SKM-1 treated with dmso at 0.1 percent for 144 hours (cell line): ENCODE data around the gene TMEM240.
"Not testable (repeated sequence)": the region's sequence is repeated elsewhere in the genome, so short reads cannot be mapped to it uniquely, and the experiment has no call there.

Source experiments
- DNase-seq: peaks from one replicate; lab custom pipeline; 2025; ENCODE audit not compliant: unreplicated experiment; lab: John Stamatoyannopoulos, UW

TMEM240 gene

GRCh38 chr1:1540818-1541628 lies 599 bp upstream of the TMEM240 start:
- DNase-seq: no peak

- DNase-seq: no peak
Observed at GRCh38 chr1:1539310-1540089, 924 bp downstream of the TMEM240 start.

- no peak for DNase-seq
Observed at GRCh38 chr1:1538989-1539309, 1.5 kb downstream of the TMEM240 start.

GRCh38 chr1:1538334-1538733 lies 2.1 kb downstream of the TMEM240 start:
- DNase-seq: no peak

GRCh38 chr1:1537626-1538250 lies 2.7 kb downstream of the TMEM240 start:
- no peak for DNase-seq

GRCh38 chr1:1536938-1537546 lies 3.4 kb downstream of the TMEM240 start:
- no peak for DNase-seq

GRCh38 chr1:1536019-1536937 lies 4.1 kb downstream of the TMEM240 start:
- DNase-seq: no peak

GRCh38 chr1:1535201-1536018 lies 5.0 kb downstream of the TMEM240 start:
- DNase-seq: no peak

- DNase-seq: no peak
Observed at GRCh38 chr1:1534401-1535154, 5.8 kb downstream of the TMEM240 start.

GRCh38 chr1:1533894-1534291 lies 6.5 kb downstream of the TMEM240 start:
- not testable (repeated sequence) for DNase-seq

- not testable (repeated sequence) for DNase-seq
Observed at GRCh38 chr1:1533176-1533893, 7.1 kb downstream of the TMEM240 start.

GRCh38 chr1:1531947-1532346 lies 8.5 kb downstream of the TMEM240 start:
- DNase-seq: no peak

GRCh38 chr1:1529936-1530335 lies 10.5 kb downstream of the TMEM240 start:
- DNase-seq: no peak

GRCh38 chr1:1529321-1529720 lies 11.1 kb downstream of the TMEM240 start:
- DNase-seq: no peak

- no peak for DNase-seq
Observed at GRCh38 chr1:1528301-1529267, 11.8 kb downstream of the TMEM240 start.

- DNase-seq: no peak
Observed at GRCh38 chr1:1527092-1527816, 13.2 kb downstream of the TMEM240 start.
